K562 (cell line): Measurements from ENCODE around the gene BLTP3A. TPM values are rescaled to one million over a fixed set of nuclear protein-coding genes. Genes with fewer than 3 reads are reported as not detected.

Source experiments
- ATF3 ChIP-seq, 2 experiments: fragments of 450-650 bp in 1 of 2; sonication (generic) in 1 of 2; formaldehyde crosslinking in 1 of 2; IDR thresholded peaks in 1 of 2; conservative IDR thresholded peaks in 1 of 2; 2 replicates each; pipeline versions ENCODE4 v1.6.1 to v1.8.1; 2016 to 2023; ENCODE audit warnings: mild to moderate bottlenecking in 2 of 2, moderate library complexity in 2 of 2, inconsistent platforms in 1 of 2, missing genetic modification reagents in 1 of 2
- CREM ChIP-seq: IDR thresholded peaks from 2 replicates; pipeline ENCODE4 v1.6.1; 2014; ENCODE audit warnings: antibody characterized with exemption, low read depth
- EWSR1 ChIP-seq: fragments of 450-650 bp; IDR thresholded peaks from 2 replicates; pipeline ENCODE4 v1.6.1; 2018; ENCODE audit warnings: borderline replicate concordance, mild to moderate bottlenecking, low read depth, moderate library complexity; ENCODE audit not compliant: partially characterized antibody
- GATAD2B ChIP-seq: fragments of 450-650 bp; IDR thresholded peaks from 2 replicates; pipeline ENCODE4 v1.6.1; 2017; ENCODE audit warnings: mild to moderate bottlenecking, borderline replicate concordance
- JUN ChIP-seq, 2 experiments: sonication (generic) in 1 of 2; formaldehyde crosslinking in 1 of 2; IDR thresholded peaks; 2 replicates each; pipeline versions ENCODE4 v1.6.1 to v1.8.0; 2012 to 2022; ENCODE audit warnings: borderline replicate concordance in 2 of 2, mild to moderate bottlenecking in 2 of 2, improper control_type of control experiment in 1 of 2, low read depth in 1 of 2, low read length in 1 of 2, missing genetic modification reagents in 1 of 2
- KAT2B ChIP-seq: IDR thresholded peaks from one replicate; pipeline ENCODE4 v1.6.1; 2012; ENCODE audit warnings: low read depth, mild to moderate bottlenecking, control low read depth, inconsistent platforms, low read length, moderate library complexity
- MAFK ChIP-seq: IDR thresholded peaks from 2 replicates; pipeline ENCODE4 v1.6.1; 2011; ENCODE audit warnings: low read length, improper control_type of control experiment
- MCM2 ChIP-seq: fragments of 450-650 bp; IDR thresholded peaks from 2 replicates; pipeline ENCODE4 v1.6.1; 2017; ENCODE audit warnings: low read depth, mild to moderate bottlenecking
- MITF ChIP-seq: IDR thresholded peaks from 2 replicates; pipeline ENCODE4 v1.6.1; 2014; ENCODE audit warnings: antibody characterized with exemption
- NELFE ChIP-seq: IDR thresholded peaks from 2 replicates; pipeline ENCODE4 v1.6.1; 2011; ENCODE audit warnings: mild to moderate bottlenecking; ENCODE audit not compliant: insufficient read depth, insufficient read length
- NONO ChIP-seq, 2 experiments: fragments of 200-400 bp in 1 of 2; fragments of 450-650 bp in 1 of 2; formaldehyde crosslinking in 1 of 2; IDR thresholded peaks; 2 replicates each; pipeline ENCODE4 v1.6.1; 2017; ENCODE audit warnings: low read depth in 2 of 2, mild to moderate bottlenecking in 2 of 2, moderate library complexity in 2 of 2, low read length in 1 of 2
- OTX1 ChIP-seq: fragments of 450-650 bp; formaldehyde crosslinking; IDR thresholded peaks from 2 replicates; pipeline ENCODE4 v1.4.0; 2022; ENCODE audit warnings: mild to moderate bottlenecking
- PCBP1 ChIP-seq: fragments of 200-400 bp; formaldehyde crosslinking; IDR thresholded peaks from 2 replicates; pipeline ENCODE4 v1.6.1; 2018; ENCODE audit warnings: mild to moderate bottlenecking, low read depth, low read length; ENCODE audit not compliant: poor library complexity, severe bottlenecking
- PHB ChIP-seq: fragments of 250-450 bp; sonication (Bioruptor Pico); IDR thresholded peaks from 2 replicates; pipeline ENCODE4 v1.5.0; 2021
- TAF9B ChIP-seq: fragments of 450-650 bp; IDR thresholded peaks from 2 replicates; pipeline ENCODE4 v1.6.1; 2018; ENCODE audit warnings: mild to moderate bottlenecking; ENCODE audit not compliant: partially characterized antibody
- TFE3 ChIP-seq: fragments of 450-650 bp; formaldehyde crosslinking; IDR thresholded peaks from 2 replicates; pipeline ENCODE4 v1.4.0; 2020; ENCODE audit warnings: mild to moderate bottlenecking, mixed read lengths
- XRCC5 ChIP-seq: fragments of 200-400 bp; formaldehyde crosslinking; IDR thresholded peaks from 2 replicates; pipeline ENCODE4 v1.6.1; 2017; ENCODE audit warnings: low read depth, mild to moderate bottlenecking, low read length
- YBX1 ChIP-seq: fragments of 450-650 bp; IDR thresholded peaks from 2 replicates; pipeline ENCODE4 v1.7.1; 2016; ENCODE audit warnings: mild to moderate bottlenecking
- polyA plus RNA-seq, 8 experiments: library from polyadenylated mRNA; depleted of rRNA in 4 of 8; stranded (reverse) in 5 of 8; unstranded in 3 of 8; fragments of >200 nt; fragmentation: Nextera tagmentation in 2 of 8; fragmentation: Illumina TruSeq in 1 of 8; extraction: Ambion mirVana in 2 of 8; extraction: Trizol in 1 of 8; gene quantifications; 2 replicates each; pipeline versions ENCODE4 v1.2.1 to v1.2.3, GENCODE V29; 2011 to 2014; ENCODE audit warnings: inconsistent platforms in 1 of 8, missing spikeins in 1 of 8
- total RNA-seq, 7 experiments: library from RNA; depleted of rRNA in 6 of 7; stranded (reverse); fragments of >200 nt in 6 of 7; fragmentation: Illumina TruSeq in 2 of 7; extraction: Trizol in 2 of 7; gene quantifications; 2 replicates each; pipeline versions ENCODE4 v1.2.1 to v1.2.3, GENCODE V29; 2011 to 2021; ENCODE audit warnings: low replicate concordance in 1 of 7
- TF ChIP-seq, protein P1 (sequence below): sonication (generic); formaldehyde crosslinking; IDR thresholded peaks from 2 replicates; pipeline ENCODE4 v1.8.1; 2023; ENCODE audit warnings: mild to moderate bottlenecking, missing genetic modification reagents
- TF ChIP-seq, protein P2 (sequence below): fragments of 250-450 bp; sonication (Bioruptor Pico); IDR thresholded peaks from 2 replicates; pipeline ENCODE4 v1.8.0; 2022; ENCODE audit warnings: moderate library complexity, mild to moderate bottlenecking, inconsistent platforms

The BLTP3A gene
- total and polyA plus RNA-seq, 9 of the 15 experiments (the other 6 are each of a cell fraction or from before 2014, with no cell fraction given), result 7.5 to 34.6 (median 15.5) TPM

GRCh38 chr6:34834789-34835518 lies 43.1 kb downstream of the BLTP3A start (continued):
- TF ChIP-seq MITF (no peak), JUN (IDR thresholded peaks at IDR 0.05; ENCODE audit: borderline replicate concordance, low read depth, low read length) (0 out of 2 replicates have a peak, but pooled peaks have one; percentile 29), JUN (CRISPR knock-in tag; IDR thresholded peaks at IDR 0.05; ENCODE audit: borderline replicate concordance) (no peak), CREM (no peak), MAFK (no peak), EWSR1 (no peak), KAT2B (no peak), NONO (IDR thresholded peaks at IDR 0.05; ENCODE audit: low read depth in 2 of 2, low read length in 1 of 2) (no peak), TAF9B (no peak), MCM2 (no peak), OTX1 (CRISPR knock-in tag) (no peak), XRCC5 (no peak), YBX1 (no peak), NELFE (no peak), ATF3 (IDR thresholded peaks at IDR 0.05) (peak; percentile 54), ATF3 (CRISPR knock-in tag; conservative IDR thresholded peaks at IDR 0.05) (no peak), PCBP1 (no peak), TFE3 (CRISPR knock-in tag) (no peak), PHB (CRISPR knock-in tag) (no peak), GATAD2B (no peak)
- TF ChIP-seq, protein P1, sequence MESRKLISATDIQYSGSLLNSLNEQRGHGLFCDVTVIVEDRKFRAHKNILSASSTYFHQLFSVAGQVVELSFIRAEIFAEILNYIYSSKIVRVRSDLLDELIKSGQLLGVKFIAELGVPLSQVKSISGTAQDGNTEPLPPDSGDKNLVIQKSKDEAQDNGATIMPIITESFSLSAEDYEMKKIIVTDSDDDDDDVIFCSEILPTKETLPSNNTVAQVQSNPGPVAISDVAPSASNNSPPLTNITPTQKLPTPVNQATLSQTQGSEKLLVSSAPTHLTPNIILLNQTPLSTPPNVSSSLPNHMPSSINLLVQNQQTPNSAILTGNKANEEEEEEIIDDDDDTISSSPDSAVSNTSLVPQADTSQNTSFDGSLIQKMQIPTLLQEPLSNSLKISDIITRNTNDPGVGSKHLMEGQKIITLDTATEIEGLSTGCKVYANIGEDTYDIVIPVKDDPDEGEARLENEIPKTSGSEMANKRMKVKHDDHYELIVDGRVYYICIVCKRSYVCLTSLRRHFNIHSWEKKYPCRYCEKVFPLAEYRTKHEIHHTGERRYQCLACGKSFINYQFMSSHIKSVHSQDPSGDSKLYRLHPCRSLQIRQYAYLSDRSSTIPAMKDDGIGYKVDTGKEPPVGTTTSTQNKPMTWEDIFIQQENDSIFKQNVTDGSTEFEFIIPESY (CRISPR knock-in tag), result no peak
- TF ChIP-seq, protein P2, sequence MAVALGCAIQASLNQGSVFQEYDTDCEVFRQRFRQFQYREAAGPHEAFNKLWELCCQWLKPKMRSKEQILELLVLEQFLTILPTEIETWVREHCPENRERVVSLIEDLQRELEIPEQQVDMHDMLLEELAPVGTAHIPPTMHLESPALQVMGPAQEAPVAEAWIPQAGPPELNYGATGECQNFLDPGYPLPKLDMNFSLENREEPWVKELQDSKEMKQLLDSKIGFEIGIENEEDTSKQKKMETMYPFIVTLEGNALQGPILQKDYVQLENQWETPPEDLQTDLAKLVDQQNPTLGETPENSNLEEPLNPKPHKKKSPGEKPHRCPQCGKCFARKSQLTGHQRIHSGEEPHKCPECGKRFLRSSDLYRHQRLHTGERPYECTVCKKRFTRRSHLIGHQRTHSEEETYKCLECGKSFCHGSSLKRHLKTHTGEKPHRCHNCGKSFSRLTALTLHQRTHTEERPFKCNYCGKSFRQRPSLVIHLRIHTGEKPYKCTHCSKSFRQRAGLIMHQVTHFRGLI, result no peak
